Spleen (tissue), 7 donors: ENCODE results near the gene PRKCZ.

Experiments used
- CTCF ChIP-seq, 11 experiments: fragments of 200-600 bp in 7 of 11; fragments of 450-650 bp in 4 of 11; sonication (generic) in 4 of 11; IDR thresholded peaks in 8 of 11; conservative IDR thresholded peaks in 3 of 11; 1 replicate in 7 of 11; 2 replicates in 4 of 11; pipeline versions ENCODE4 v1.4.0 to v1.8.0; 2016 to 2021; ENCODE audit warnings: antibody characterized with exemption in 11 of 11, inconsistent platforms in 4 of 11, mild to moderate bottlenecking in 1 of 11
- POLR2A ChIP-seq, 3 donors: fragments of 450-650 bp; IDR thresholded peaks; one replicate each; pipeline ENCODE4 v1.5.1; 2017; ENCODE audit warnings: antibody characterized with exemption in 3 of 3, mild to moderate bottlenecking in 1 of 3
- donor health status: DM: no; HTN: no; CAD: no; lungs with moderate emphysema.
- donor health status: DM: no; HTN: no; CAD: no.
- donor health status: DM: no; HTN: no; CAD: no.

GRCh38 chr1:2093636-2094035 is 43.4 kb downstream of the PRKCZ start:
- TF ChIP-seq CTCF (IDR thresholded peaks at IDR 0.05 in 8 of 11, conservative IDR thresholded peaks at IDR 0.05 in 3 of 11) (no peak), POLR2A (IDR thresholded peaks at IDR 0.05) (no peak)
